GOT3 (cell line): ENCODE data around the gene GPN1.
"Not testable (repeated sequence)": the region's sequence is repeated elsewhere in the genome, so short reads cannot be mapped to it uniquely, and the experiment has no call there.

Experiments
- DNase-seq: peaks from one replicate; lab custom pipeline; 2025; ENCODE audit warnings: mixed read lengths; lab: John Stamatoyannopoulos, UW

Gene GPN1

GRCh38 chr2:27627963-27628766 is 685 bp upstream of the GPN1 start:
- DNase-seq, result peak; percentile 49

- DNase-seq, result not testable (repeated sequence)
Measured at GRCh38 chr2:27630257-27630656, 1.4 kb downstream of the GPN1 start.

- no peak for DNase-seq
Measured at GRCh38 chr2:27634291-27634690, 5.4 kb downstream of the GPN1 start.

GRCh38 chr2:27636766-27637165 is 7.9 kb downstream of the GPN1 start:
- no peak for DNase-seq

- no peak for DNase-seq
Measured at GRCh38 chr2:27638037-27638637, 9.3 kb downstream of the GPN1 start.

- no peak for DNase-seq
Measured at GRCh38 chr2:27638709-27639108, 9.9 kb downstream of the GPN1 start.

- DNase-seq, result no peak
Measured at GRCh38 chr2:27640722-27641245, 11.9 kb downstream of the GPN1 start.

- DNase-seq, result no peak
Measured at GRCh38 chr2:27645197-27645596, 16.3 kb downstream of the GPN1 start.

- DNase-seq, result no peak
Measured at GRCh38 chr2:27647289-27647688, 18.4 kb downstream of the GPN1 start.

- no peak for DNase-seq
Measured at GRCh38 chr2:27647737-27648136, 18.9 kb downstream of the GPN1 start.

GRCh38 chr2:27651056-27651455 is 22.2 kb downstream of the GPN1 start:
- no peak for DNase-seq

- no peak for DNase-seq
Measured at GRCh38 chr2:27652341-27652740, 23.5 kb downstream of the GPN1 start.

- no peak for DNase-seq
Measured at GRCh38 chr2:27652790-27653189, 23.9 kb downstream of the GPN1 start.

- no peak for DNase-seq
Measured at GRCh38 chr2:27653397-27653796, 24.5 kb downstream of the GPN1 start.

- no peak for DNase-seq
Measured at GRCh38 chr2:27655155-27655951, 26.5 kb downstream of the GPN1 start.

GRCh38 chr2:27661371-27661770 is 32.5 kb downstream of the GPN1 start:
- no peak for DNase-seq

- DNase-seq, result peak; percentile 53
Measured at GRCh38 chr2:27663285-27664153, 34.7 kb downstream of the GPN1 start, which contains the start of the genes SLC4A1AP and SUPT7L. TSS of gene SLC4A1AP (plus strand) at chr2:27663889. CDS start at chr2:27663915, 26 bp downstream. TSS of gene SUPT7L (minus strand) at chr2:27663614. CDS start at chr2:27662192, 1,422 bp downstream.

GRCh38 chr2:27664154-27664574 is 35.3 kb downstream of the GPN1 start:
- DNase-seq, result no peak

- DNase-seq, result no peak
Measured at GRCh38 chr2:27664622-27665363, 35.9 kb downstream of the GPN1 start.

- DNase-seq, result no peak
Measured at GRCh38 chr2:27667446-27667845, 38.6 kb downstream of the GPN1 start.

GRCh38 chr2:27671235-27671634 is 42.4 kb downstream of the GPN1 start:
- DNase-seq, result no peak
